OCI-LY7 (cell line): Measurements from ENCODE around the gene MACROD1. TPM values are rescaled to one million over a fixed set of nuclear protein-coding genes. Genes with fewer than 3 reads are reported as not detected.

Experiments used
- BruUV-seq: library from RNA; stranded (reverse); fragments of 400-500 nt; replicated peaks from 2 replicates; lab custom pipeline; 2021; lab: Mats Ljungman, UMichigan
- CTCF ChIA-PET: fragments of 300-600 bp; sonication (Branson Sonifier 250); formaldehyde crosslinking; loops from one replicate; lab custom pipeline; 2022; ENCODE audit warnings: antibody characterized with exemption; ENCODE audit not compliant: unreplicated experiment; lab: Charles Lee
- POLR2A ChIA-PET: fragments of 300-600 bp; sonication (Branson Sonifier 250); formaldehyde crosslinking; loops from one replicate; lab custom pipeline; 2022; ENCODE audit warnings: antibody characterized with exemption; lab: Charles Lee
- DNase-seq: peaks from one replicate; pipeline ENCODE4 v3.0.0-alpha.2; 2015; ENCODE audit warnings: low spot score
- H2AFZ ChIP-seq: fragments of 200-600 bp; sonication (generic), shearing (Covaris generic); 2 replicates; pipeline ENCODE4 v1.6.1; 2014; ENCODE audit warnings: mild to moderate bottlenecking, antibody characterized with exemption, low read length, moderate library complexity
- H3K27ac ChIP-seq: fragments of 200-600 bp; sonication (generic); 2 replicates; pipeline ENCODE4 v1.5.1; 2014; ENCODE audit warnings: mixed run types, low read depth, mild to moderate bottlenecking, moderate library complexity, low read length, inconsistent platforms; ENCODE audit not compliant: poor library complexity, severe bottlenecking
- H3K36me3 ChIP-seq: fragments of 200-600 bp; sonication (generic); 2 replicates; pipeline ENCODE4 v1.6.1; 2014; ENCODE audit warnings: mild to moderate bottlenecking, antibody characterized with exemption, low read length, moderate library complexity, mixed read lengths; ENCODE audit not compliant: insufficient read depth
- H3K4me1 ChIP-seq: fragments of 200-600 bp; sonication (generic); 2 replicates; pipeline ENCODE4 v1.5.1; 2014; ENCODE audit warnings: mild to moderate bottlenecking, low read length; ENCODE audit not compliant: insufficient read depth, poor library complexity, severe bottlenecking
- H3K4me2 ChIP-seq: fragments of 200-600 bp; sonication (generic); 2 replicates; pipeline ENCODE4 v1.6.1; 2014; ENCODE audit warnings: mild to moderate bottlenecking, low read length
- H3K4me3 ChIP-seq: fragments of 200-600 bp; sonication (generic); 2 replicates; pipeline ENCODE4 v1.5.1; 2014; ENCODE audit warnings: mild to moderate bottlenecking, low read depth, low read length; ENCODE audit not compliant: poor library complexity, severe bottlenecking
- H3K79me2 ChIP-seq: fragments of 200-600 bp; sonication (generic); 2 replicates; pipeline ENCODE4 v1.6.1; 2016; ENCODE audit warnings: low read depth, mild to moderate bottlenecking, low read length, moderate library complexity, mixed read lengths; ENCODE audit not compliant: insufficient read depth
- H3K9me2 ChIP-seq: fragments of 200-600 bp; sonication (generic); 2 replicates; pipeline ENCODE4 v1.6.1; 2016; ENCODE audit warnings: mild to moderate bottlenecking, low read length, mixed read lengths; ENCODE audit not compliant: insufficient read depth
- H3K9me3 ChIP-seq: fragments of 200-600 bp; sonication (generic); 2 replicates; pipeline ENCODE4 v1.6.1; 2014; ENCODE audit warnings: mild to moderate bottlenecking, mixed run types, low read length, mixed read lengths
- H4K20me1 ChIP-seq: fragments of 200-600 bp; sonication (generic); 2 replicates; pipeline ENCODE4 v1.6.1; 2014; ENCODE audit warnings: mild to moderate bottlenecking, antibody characterized with exemption, low read length, moderate library complexity, mixed read lengths; ENCODE audit not compliant: insufficient read depth
- CTCF ChIP-seq: fragments of 200-600 bp; sonication (generic); conservative IDR thresholded peaks from 2 replicates; pipeline ENCODE4 v1.5.1; 2014; ENCODE audit warnings: mild to moderate bottlenecking, antibody characterized with exemption, low read length, moderate library complexity, mixed read lengths
- EZH2phosphoT487 ChIP-seq: fragments of 200-600 bp; sonication (generic); IDR thresholded peaks from 2 replicates; pipeline ENCODE4 v1.6.1; 2018; ENCODE audit warnings: low read depth, borderline replicate concordance, mild to moderate bottlenecking, mixed run types, antibody characterized with exemption, low read length, moderate library complexity, mixed read lengths
- intact Hi-C: fragments of 100-400 bp; cut with micrococcal nuclease; formaldehyde crosslinking; loops from one replicate; pipeline ENCODE4 v1.10.0; 2022; ENCODE audit not compliant: unreplicated experiment
- total RNA-seq, 2 experiments: library from RNA; depleted of rRNA in 1 of 2; stranded (reverse); fragments of >200 nt in 1 of 2; shearing (Covaris generic) in 1 of 2; gene quantifications; 2 replicates each; pipeline ENCODE4 v1.2.3, GENCODE V29; 2014 to 2022

MACROD1 gene
- total RNA-seq, 2 experiments from 2014 or later = 14.7 to 25.4 TPM

GRCh38 chr11:64063777-64064176 lies 102.1 kb downstream of the MACROD1 start:
- no peaks in the 10 kb centered on the region for H3K79me2 ChIP-seq
- intact Hi-C loops = no loop called here
- H3K4me3 ChIP-seq = no peak overlapping the region
- no peak overlapping the region for H2AFZ ChIP-seq
- H3K36me3 ChIP-seq = no peaks in the 10 kb centered on the region
- H3K4me2 ChIP-seq = no peak overlapping the region
- peaks cover 9% of the 10 kb centered on the region for H3K4me1 ChIP-seq
- H3K27ac ChIP-seq = no peak overlapping the region
- no peaks in the 10 kb centered on the region for H4K20me1 ChIP-seq
- no peaks in the 10 kb centered on the region for H3K9me2 ChIP-seq
- ChIA-PET POLR2A (no interaction called here), CTCF (no interaction called here)
- DNase-seq = no peak
- no peaks in the 10 kb centered on the region for H3K9me3 ChIP-seq
- TF ChIP-seq EZH2phosphoT487 (no peak), CTCF (no peak)
- BruUV-seq = no TSS peak

- TF ChIP-seq CTCF (no peak), EZH2phosphoT487 (no peak)
- Histone ChIP-seq H3K27ac (no peak overlapping the region), H3K4me3 (no peak overlapping the region), H4K20me1 (no peaks in the 10 kb centered on the region), H3K9me3 (no peaks in the 10 kb centered on the region), H3K4me1 (peaks cover 9% of the 10 kb centered on the region), H3K79me2 (no peaks in the 10 kb centered on the region), H3K9me2 (no peaks in the 10 kb centered on the region), H3K36me3 (no peaks in the 10 kb centered on the region), H2AFZ (no peak overlapping the region), H3K4me2 (no peak overlapping the region)
- POLR2A ChIA-PET = no interaction called here
- DNase-seq = no peak
- BruUV-seq = no TSS peak
- CTCF ChIA-PET = no interaction called here
- intact Hi-C loops = no loop called here
These were observed 103.5 kb downstream of the MACROD1 start for GRCh38 chr11:64062185-64063039.
